K562 (cell line): Measurements from ENCODE around the gene CYRIA. TPM values are rescaled to one million over a fixed set of nuclear protein-coding genes. Genes with fewer than 3 reads are reported as not detected.
A peak's percentile ranks its signal among the peaks of the same experiment; 100 is the strongest.

Source experiments
- BCL6 ChIP-seq: fragments of 250-450 bp; sonication (Bioruptor Pico); IDR thresholded peaks from 2 replicates; pipeline ENCODE4 v1.4.0; 2020
- BRD4 ChIP-seq: fragments of 200-600 bp; sonication (generic); IDR thresholded peaks from 2 replicates; pipeline ENCODE4 v1.6.1; 2017; ENCODE audit warnings: inconsistent platforms
- CHCHD3 ChIP-seq: fragments of 250-450 bp; sonication (Bioruptor Pico); IDR thresholded peaks from 2 replicates; pipeline ENCODE4 v2.1.2; 2022; ENCODE audit warnings: mild to moderate bottlenecking
- EP400 ChIP-seq: fragments of 450-650 bp; IDR thresholded peaks from 2 replicates; pipeline ENCODE4 v1.6.1; 2017; ENCODE audit warnings: antibody characterized with exemption, mild to moderate bottlenecking, moderate library complexity
- FOXJ3 ChIP-seq: sonication (generic); formaldehyde crosslinking; IDR thresholded peaks from 2 replicates; pipeline ENCODE4 v1.4.0; 2020; ENCODE audit warnings: mild to moderate bottlenecking, missing genetic modification reagents
- HES1 ChIP-seq: fragments of 450-650 bp; IDR thresholded peaks from 2 replicates; pipeline ENCODE4 v1.6.1; 2016; ENCODE audit warnings: low read depth, mild to moderate bottlenecking, moderate library complexity
- IRF9 ChIP-seq: fragments of 450-650 bp; IDR thresholded peaks from 2 replicates; pipeline ENCODE4 v1.6.1; 2016; ENCODE audit warnings: missing biosample characterization, missing genetic modification characterization
- MCM7 ChIP-seq, 2 experiments: fragments of 450-650 bp; IDR thresholded peaks; 2 replicates each; pipeline ENCODE4 v1.6.1; 2016 to 2018
- MEF2A ChIP-seq: IDR thresholded peaks from 2 replicates; pipeline ENCODE4 v1.6.1; 2011; ENCODE audit warnings: low read depth, mild to moderate bottlenecking, low read length, moderate library complexity; ENCODE audit not compliant: control insufficient read depth
- MEF2D ChIP-seq: conservative IDR thresholded peaks from 2 replicates; pipeline ENCODE4 v1.6.1; 2016; ENCODE audit warnings: low read depth, missing genetic modification characterization, missing compliant biosample characterization
- PTTG1 ChIP-seq: fragments of 450-650 bp; IDR thresholded peaks from 2 replicates; pipeline ENCODE4 v1.6.1; 2016; ENCODE audit warnings: low read depth, mild to moderate bottlenecking, missing genetic modification characterization, missing compliant biosample characterization
- RBFOX2 ChIP-seq: fragments of 200-400 bp; formaldehyde crosslinking; IDR thresholded peaks from 2 replicates; pipeline ENCODE4 v1.6.1; 2017; ENCODE audit warnings: low read depth, mild to moderate bottlenecking, low read length, moderate library complexity
- RNF2 ChIP-seq: sonication (generic); IDR thresholded peaks from 2 replicates; pipeline ENCODE4 v1.6.1; 2016
- SOX6 ChIP-seq: fragments of 450-650 bp; IDR thresholded peaks from 2 replicates; pipeline ENCODE4 v1.6.1; 2014; ENCODE audit warnings: mild to moderate bottlenecking
- SP1 ChIP-seq: sonication (generic); formaldehyde crosslinking; IDR thresholded peaks from 2 replicates; pipeline ENCODE4 v1.8.1; 2022; ENCODE audit warnings: mild to moderate bottlenecking, missing genetic modification reagents
- SREBF1 ChIP-seq: fragments of 150-350 bp; IDR thresholded peaks from 2 replicates; pipeline ENCODE4 v1.6.1; 2014; ENCODE audit warnings: antibody characterized with exemption, low read depth, low read length, borderline replicate concordance
- TAF15 ChIP-seq: fragments of 200-400 bp; formaldehyde crosslinking; IDR thresholded peaks from 2 replicates; pipeline ENCODE4 v1.6.1; 2017; ENCODE audit warnings: mild to moderate bottlenecking, low read depth, low read length, moderate library complexity
- ZBTB33 ChIP-seq: sonication (generic); formaldehyde crosslinking; IDR thresholded peaks from 2 replicates; pipeline ENCODE4 v1.8.1; 2023; ENCODE audit warnings: mild to moderate bottlenecking, missing genetic modification reagents
- ZC3H4 ChIP-seq: sonication (generic); formaldehyde crosslinking; IDR thresholded peaks from 2 replicates; pipeline ENCODE4 v1.9.0; 2021; ENCODE audit warnings: missing genetic modification reagents, borderline replicate concordance
- ZFX ChIP-seq: sonication (generic); formaldehyde crosslinking; IDR thresholded peaks from 2 replicates; pipeline ENCODE4 v1.8.0; 2022; ENCODE audit warnings: mild to moderate bottlenecking, missing genetic modification reagents, moderate library complexity
- ZNF184 ChIP-seq: sonication (generic); formaldehyde crosslinking; IDR thresholded peaks from 2 replicates; pipeline ENCODE4 v1.5.0; 2020; ENCODE audit warnings: missing genetic modification reagents
- ZNF197 ChIP-seq: fragments of 200-800 bp; sonication (Bioruptor generic); IDR thresholded peaks from 2 replicates; pipeline ENCODE4 v1.6.1; 2016; ENCODE audit warnings: low read depth, missing genetic modification characterization, missing compliant biosample characterization
- ZNF75A ChIP-seq: fragments of 450-650 bp; formaldehyde crosslinking; IDR thresholded peaks from 2 replicates; pipeline ENCODE4 v1.4.0; 2020; ENCODE audit warnings: mild to moderate bottlenecking
- ZNF79 ChIP-seq: fragments of 250-450 bp; sonication (Bioruptor Pico); IDR thresholded peaks from 2 replicates; pipeline ENCODE4 v1.4.0; 2020; ENCODE audit warnings: low read depth, mild to moderate bottlenecking, moderate library complexity
- ZSCAN32 ChIP-seq: fragments of 450-650 bp; formaldehyde crosslinking; IDR thresholded peaks from 2 replicates; pipeline ENCODE4 v1.4.0; 2020; ENCODE audit warnings: mild to moderate bottlenecking, moderate library complexity
- polyA plus RNA-seq, 8 experiments: library from polyadenylated mRNA; depleted of rRNA in 4 of 8; stranded (reverse) in 5 of 8; unstranded in 3 of 8; fragments of >200 nt; fragmentation: Nextera tagmentation in 2 of 8; fragmentation: Illumina TruSeq in 1 of 8; extraction: Ambion mirVana in 2 of 8; extraction: Trizol in 1 of 8; gene quantifications; 2 replicates each; pipeline versions ENCODE4 v1.2.1 to v1.2.3, GENCODE V29; 2011 to 2014; ENCODE audit warnings: inconsistent platforms in 1 of 8, missing spikeins in 1 of 8
- total RNA-seq, 7 experiments: library from RNA; depleted of rRNA in 6 of 7; stranded (reverse); fragments of >200 nt in 6 of 7; fragmentation: Illumina TruSeq in 2 of 7; extraction: Trizol in 2 of 7; gene quantifications; 2 replicates each; pipeline versions ENCODE4 v1.2.1 to v1.2.3, GENCODE V29; 2011 to 2021; ENCODE audit warnings: low replicate concordance in 1 of 7

Gene CYRIA
- total and polyA plus RNA-seq, 9 of the 15 experiments (the other 6 are each of a cell fraction or from before 2014, with no cell fraction given): 0.84 to 5.6 (median 3.0) TPM

GRCh38 chr2:16650287-16651249 is 15.1 kb downstream of the CYRIA start (continued):
- 0 out of 2 replicates have a peak, but pooled peaks have one; percentile 19 for TF ChIP-seq ZFX (CRISPR knock-in tag)
- peak; percentile 31; the same call in 1 of the 2 replicates for TF ChIP-seq BRD4
- no peak for TF ChIP-seq BCL6 (CRISPR knock-in tag)
- TF ChIP-seq TAF15: no peak
- TF ChIP-seq ZNF79 (CRISPR knock-in tag): no peak
- no peak for TF ChIP-seq ZNF184
- peak; percentile 20; the same call in 1 of the 2 replicates for TF ChIP-seq MEF2D (tag)
- TF ChIP-seq IRF9: no peak; the same call in 1 of the 2 replicates
- no peak for TF ChIP-seq MCM7 (IDR thresholded peaks at IDR 0.05)
- TF ChIP-seq ZNF197: no peak
- no peak for TF ChIP-seq PTTG1 (tag)
- TF ChIP-seq FOXJ3 (CRISPR knock-in tag): no peak
- TF ChIP-seq SREBF1: no peak
- 0 out of 2 replicates have a peak, but pooled peaks have one; percentile 26 for TF ChIP-seq RNF2
- no peak for TF ChIP-seq ZC3H4
- peak; percentile 41; the same call in 1 of the 2 replicates for TF ChIP-seq RBFOX2
- no peak for TF ChIP-seq SP1 (CRISPR knock-in tag)
- peak; percentile 16; the same call in 1 of the 2 replicates for TF ChIP-seq EP400
- TF ChIP-seq ZNF75A (CRISPR knock-in tag): no peak
- TF ChIP-seq CHCHD3: no peak
- TF ChIP-seq SOX6: no peak
- 0 out of 2 replicates have a peak, but pooled peaks have one; percentile 9 for TF ChIP-seq HES1
- no peak for TF ChIP-seq MEF2A
- peak; percentile 96 for TF ChIP-seq ZSCAN32
- no peak for TF ChIP-seq ZBTB33 (CRISPR knock-in tag)
